Ascending aorta (tissue), 2 donors: ENCODE measurements around the gene SND1. TPM values are rescaled to one million over a fixed set of nuclear protein-coding genes. Genes with fewer than 3 reads are reported as not detected.

Experiments used
- DNase-seq, 2 donors: peaks; one replicate each; pipeline ENCODE4 v3.0.0-alpha.2; 2019; ENCODE audit warnings: low spot score in 2 of 2
- H3K27ac ChIP-seq, 2 donors: fragments of 200-600 bp; sonication (generic); one replicate each; pipeline ENCODE4 v1.5.1; 2016 to 2017; ENCODE audit warnings: mild to moderate bottlenecking in 1 of 2
- H3K27me3 ChIP-seq: fragments of 200-600 bp; sonication (generic); one replicate; pipeline ENCODE4 v1.5.1; 2017
- H3K36me3 ChIP-seq, 2 donors: fragments of 200-600 bp; sonication (generic); one replicate each; pipeline ENCODE4 v1.5.1; 2016
- H3K4me1 ChIP-seq, 2 donors: fragments of 200-600 bp; sonication (generic); one replicate each; pipeline ENCODE4 v1.5.1; 2016 to 2017; ENCODE audit warnings: mild to moderate bottlenecking in 1 of 2
- H3K4me3 ChIP-seq, 2 donors: fragments of 200-600 bp; sonication (generic); one replicate each; pipeline ENCODE4 v1.5.1; 2016 to 2017; ENCODE audit warnings: mild to moderate bottlenecking in 1 of 2
- H3K9me3 ChIP-seq, 2 donors: fragments of 200-600 bp; sonication (generic); one replicate each; pipeline ENCODE4 v1.5.1; 2016
- CTCF ChIP-seq, 3 experiments: fragments of 200-600 bp in 2 of 3; fragments of 450-650 bp in 1 of 3; sonication (generic) in 2 of 3; IDR thresholded peaks; one replicate each; pipeline ENCODE4 v1.5.1; 2016 to 2019; ENCODE audit warnings: antibody characterized with exemption in 3 of 3, mild to moderate bottlenecking in 1 of 3, moderate library complexity in 1 of 3
- intact Hi-C: fragments of 100-400 bp; cut with DNase I; formaldehyde crosslinking; loops from one replicate; pipeline ENCODE4 v1.15.1; 2023
- total RNA-seq: library from RNA; depleted of rRNA; stranded (reverse); fragments of >200 nt; gene quantifications from one replicate; pipeline ENCODE4 v1.1.0, GENCODE V29; 2016

SND1 gene
- total RNA-seq, 1 donor from 2014 or later, result 93.8 TPM

GRCh38 chr7:127665922-127666321, 13.9 kb downstream of the SND1 start:
- Histone ChIP-seq H3K36me3 (peaks cover 0 to 9% of the 10 kb centered on the region in 2 donors), H3K9me3 (no peaks in the 10 kb centered on the region), H3K4me3 (no peak overlapping the region), H3K4me1 (no peaks in the 10 kb centered on the region), H3K27me3 (no peaks in the 10 kb centered on the region), H3K27ac (no peak overlapping the region)
- TF ChIP-seq CTCF (IDR thresholded peaks at IDR 0.05), result no peak
- DNase-seq, result no peak
- intact Hi-C loops, result no loop called here

- Histone ChIP-seq H3K9me3 (no peaks in the 10 kb centered on the region), H3K36me3 (peaks cover 0 to 9% of the 10 kb centered on the region in 2 donors), H3K4me3 (no peak overlapping the region), H3K27me3 (no peaks in the 10 kb centered on the region), H3K4me1 (no peaks in the 10 kb centered on the region), H3K27ac (no peak overlapping the region)
- no peak for DNase-seq
- intact Hi-C loops, result no loop called here
- no peak for TF ChIP-seq CTCF (IDR thresholded peaks at IDR 0.05)
Measured at GRCh38 chr7:127666602-127667001, 14.6 kb downstream of the SND1 start.

GRCh38 chr7:127667017-127667670, 15.2 kb downstream of the SND1 start:
- no peak for TF ChIP-seq CTCF (IDR thresholded peaks at IDR 0.05)

GRCh38 chr7:127667759-127668530, 16.0 kb downstream of the SND1 start:
- intact Hi-C loops, result no loop called here
- no peak overlapping the region for H3K4me3 ChIP-seq
- no peak overlapping the region for H3K27ac ChIP-seq
- H3K4me1 ChIP-seq, result no peaks in the 10 kb centered on the region
- DNase-seq, result no peak
- no peak for TF ChIP-seq CTCF (IDR thresholded peaks at IDR 0.05)
- H3K36me3 ChIP-seq, result peaks cover 0 to 8% of the 10 kb centered on the region in 2 donors
- H3K27me3 ChIP-seq, result no peaks in the 10 kb centered on the region
- H3K9me3 ChIP-seq, result no peaks in the 10 kb centered on the region

More at GRCh38 chr7:127667017-127667670, 15.2 kb downstream of the SND1 start:
- peaks cover 0 to 9% of the 10 kb centered on the region in 2 donors for H3K36me3 ChIP-seq
- intact Hi-C loops, result no loop called here
- no peaks in the 10 kb centered on the region for H3K27me3 ChIP-seq
- H3K4me1 ChIP-seq, result no peaks in the 10 kb centered on the region
- no peak overlapping the region for H3K4me3 ChIP-seq
- no peaks in the 10 kb centered on the region for H3K9me3 ChIP-seq
- no peak overlapping the region for H3K27ac ChIP-seq
- no peak for DNase-seq

GRCh38 chr7:127671341-127671740, 19.3 kb downstream of the SND1 start:
- no peak for DNase-seq
- no peak overlapping the region for H3K4me3 ChIP-seq
- TF ChIP-seq CTCF (IDR thresholded peaks at IDR 0.05), result no peak
- H3K4me1 ChIP-seq, result peaks cover 0 to 5% of the 10 kb centered on the region in 2 donors
- peaks cover 0 to 5% of the 10 kb centered on the region in 2 donors for H3K36me3 ChIP-seq
- no peaks in the 10 kb centered on the region for H3K9me3 ChIP-seq
- intact Hi-C loops, result no loop called here
- H3K27ac ChIP-seq, result no peak overlapping the region
- no peaks in the 10 kb centered on the region for H3K27me3 ChIP-seq
